ENCODE measurements around the gene STAC3. TPM values are rescaled to one million over a fixed set of nuclear protein-coding genes. Genes with fewer than 3 reads are reported as not detected.
A peak's percentile ranks its signal among the peaks of the same experiment; 100 is the strongest.

Gene STAC3
- total and polyA plus RNA-seq, 2 experiments from 2014 or later, result 0.48 to 3.0 TPM

DNA sequence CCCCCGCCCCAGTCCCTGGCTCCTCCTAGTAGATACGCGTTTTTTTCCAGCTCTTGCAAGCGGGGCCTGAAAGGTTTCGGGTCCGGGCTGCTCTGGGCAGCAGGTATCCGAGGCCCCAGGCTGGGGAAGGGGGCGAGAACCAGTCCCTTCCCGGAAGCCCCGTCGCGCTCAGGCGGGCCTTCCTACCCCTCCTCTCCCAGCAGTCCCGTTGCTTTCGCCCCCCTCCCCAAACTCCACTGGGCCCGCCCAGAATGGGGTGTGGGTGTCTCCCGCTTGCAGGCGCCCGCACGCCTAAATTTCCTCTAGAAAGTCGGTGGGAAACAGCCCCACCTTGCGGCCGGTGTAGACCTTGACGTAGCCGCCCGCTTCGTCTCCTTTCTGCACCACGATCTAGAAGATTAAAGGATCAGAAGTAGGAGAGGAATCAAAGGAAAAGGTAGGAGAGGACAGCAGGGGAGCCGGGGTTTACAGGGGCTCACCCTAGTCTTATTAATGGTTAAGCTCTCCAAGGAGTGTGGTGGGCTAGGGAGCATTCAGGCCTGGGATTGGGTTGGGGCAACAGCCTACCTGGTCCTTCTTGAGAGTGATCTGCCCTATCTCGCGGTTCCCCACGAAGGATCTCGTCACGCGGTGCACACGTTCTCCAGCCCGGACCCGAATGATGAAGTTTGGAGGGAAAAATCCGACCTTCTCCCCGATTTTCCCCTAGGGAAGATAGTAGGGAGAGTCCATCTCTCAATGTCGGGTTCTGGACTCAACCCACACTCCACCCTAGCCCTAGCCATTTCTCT, 7.3 kb downstream of the STAC3 start:
- Mint-ChIP-seq H3K27ac (no peak overlapping the region), H3K27me3 (ENCODE audit: insufficient read depth, low read depth, poor library complexity) (peaks cover 72% of the 10 kb centered on the region)
- peaks cover 42% of the 10 kb centered on the region for H3K4me1 ChIP-seq (ENCODE audit: insufficient read depth)

More for the DNA sequence above, 7.3 kb downstream of the STAC3 start:
- peaks cover 11% of the 10 kb centered on the region for H3F3A ChIP-seq (replicated peaks; ENCODE audit: low read depth)
- H3K4me3 ChIP-seq, result peak overlapping the region; percentile 85
- H3K27ac ChIP-seq (ENCODE audit: low read depth), result no peak overlapping the region
- H3K27me3 ChIP-seq (ENCODE audit: insufficient read depth), result peaks cover 54% of the 10 kb centered on the region
- H3K36me3 ChIP-seq (ENCODE audit: insufficient read depth), result no peaks in the 10 kb centered on the region
- Mint-ChIP-seq H3K4me1 (peaks cover 60% of the 10 kb centered on the region), H3K36me3 (ENCODE audit: low read depth) (no peaks in the 10 kb centered on the region; the same call in 2 of the 3 replicates), H3K4me3 (peak overlapping the region; percentile 79), H3K9me3 (no peaks in the 10 kb centered on the region)
- H4K20me1 ChIP-seq (replicated peaks; ENCODE audit: insufficient read depth), result no peaks in the 10 kb centered on the region; the same call in 1 of the 2 replicates
- peak; percentile 95 for DNase-seq (ENCODE audit: low spot score)
- H2AFZ ChIP-seq, result peak overlapping the region; percentile 14; the same call in 1 of the 2 replicates
- ATAC-seq, result peak; percentile 17
- no peaks in the 10 kb centered on the region for H3K9me2 ChIP-seq (ENCODE audit: insufficient read depth)
- H3K4me2 ChIP-seq, result peak overlapping the region; percentile 99
- TF ChIP-seq, protein P1, sequence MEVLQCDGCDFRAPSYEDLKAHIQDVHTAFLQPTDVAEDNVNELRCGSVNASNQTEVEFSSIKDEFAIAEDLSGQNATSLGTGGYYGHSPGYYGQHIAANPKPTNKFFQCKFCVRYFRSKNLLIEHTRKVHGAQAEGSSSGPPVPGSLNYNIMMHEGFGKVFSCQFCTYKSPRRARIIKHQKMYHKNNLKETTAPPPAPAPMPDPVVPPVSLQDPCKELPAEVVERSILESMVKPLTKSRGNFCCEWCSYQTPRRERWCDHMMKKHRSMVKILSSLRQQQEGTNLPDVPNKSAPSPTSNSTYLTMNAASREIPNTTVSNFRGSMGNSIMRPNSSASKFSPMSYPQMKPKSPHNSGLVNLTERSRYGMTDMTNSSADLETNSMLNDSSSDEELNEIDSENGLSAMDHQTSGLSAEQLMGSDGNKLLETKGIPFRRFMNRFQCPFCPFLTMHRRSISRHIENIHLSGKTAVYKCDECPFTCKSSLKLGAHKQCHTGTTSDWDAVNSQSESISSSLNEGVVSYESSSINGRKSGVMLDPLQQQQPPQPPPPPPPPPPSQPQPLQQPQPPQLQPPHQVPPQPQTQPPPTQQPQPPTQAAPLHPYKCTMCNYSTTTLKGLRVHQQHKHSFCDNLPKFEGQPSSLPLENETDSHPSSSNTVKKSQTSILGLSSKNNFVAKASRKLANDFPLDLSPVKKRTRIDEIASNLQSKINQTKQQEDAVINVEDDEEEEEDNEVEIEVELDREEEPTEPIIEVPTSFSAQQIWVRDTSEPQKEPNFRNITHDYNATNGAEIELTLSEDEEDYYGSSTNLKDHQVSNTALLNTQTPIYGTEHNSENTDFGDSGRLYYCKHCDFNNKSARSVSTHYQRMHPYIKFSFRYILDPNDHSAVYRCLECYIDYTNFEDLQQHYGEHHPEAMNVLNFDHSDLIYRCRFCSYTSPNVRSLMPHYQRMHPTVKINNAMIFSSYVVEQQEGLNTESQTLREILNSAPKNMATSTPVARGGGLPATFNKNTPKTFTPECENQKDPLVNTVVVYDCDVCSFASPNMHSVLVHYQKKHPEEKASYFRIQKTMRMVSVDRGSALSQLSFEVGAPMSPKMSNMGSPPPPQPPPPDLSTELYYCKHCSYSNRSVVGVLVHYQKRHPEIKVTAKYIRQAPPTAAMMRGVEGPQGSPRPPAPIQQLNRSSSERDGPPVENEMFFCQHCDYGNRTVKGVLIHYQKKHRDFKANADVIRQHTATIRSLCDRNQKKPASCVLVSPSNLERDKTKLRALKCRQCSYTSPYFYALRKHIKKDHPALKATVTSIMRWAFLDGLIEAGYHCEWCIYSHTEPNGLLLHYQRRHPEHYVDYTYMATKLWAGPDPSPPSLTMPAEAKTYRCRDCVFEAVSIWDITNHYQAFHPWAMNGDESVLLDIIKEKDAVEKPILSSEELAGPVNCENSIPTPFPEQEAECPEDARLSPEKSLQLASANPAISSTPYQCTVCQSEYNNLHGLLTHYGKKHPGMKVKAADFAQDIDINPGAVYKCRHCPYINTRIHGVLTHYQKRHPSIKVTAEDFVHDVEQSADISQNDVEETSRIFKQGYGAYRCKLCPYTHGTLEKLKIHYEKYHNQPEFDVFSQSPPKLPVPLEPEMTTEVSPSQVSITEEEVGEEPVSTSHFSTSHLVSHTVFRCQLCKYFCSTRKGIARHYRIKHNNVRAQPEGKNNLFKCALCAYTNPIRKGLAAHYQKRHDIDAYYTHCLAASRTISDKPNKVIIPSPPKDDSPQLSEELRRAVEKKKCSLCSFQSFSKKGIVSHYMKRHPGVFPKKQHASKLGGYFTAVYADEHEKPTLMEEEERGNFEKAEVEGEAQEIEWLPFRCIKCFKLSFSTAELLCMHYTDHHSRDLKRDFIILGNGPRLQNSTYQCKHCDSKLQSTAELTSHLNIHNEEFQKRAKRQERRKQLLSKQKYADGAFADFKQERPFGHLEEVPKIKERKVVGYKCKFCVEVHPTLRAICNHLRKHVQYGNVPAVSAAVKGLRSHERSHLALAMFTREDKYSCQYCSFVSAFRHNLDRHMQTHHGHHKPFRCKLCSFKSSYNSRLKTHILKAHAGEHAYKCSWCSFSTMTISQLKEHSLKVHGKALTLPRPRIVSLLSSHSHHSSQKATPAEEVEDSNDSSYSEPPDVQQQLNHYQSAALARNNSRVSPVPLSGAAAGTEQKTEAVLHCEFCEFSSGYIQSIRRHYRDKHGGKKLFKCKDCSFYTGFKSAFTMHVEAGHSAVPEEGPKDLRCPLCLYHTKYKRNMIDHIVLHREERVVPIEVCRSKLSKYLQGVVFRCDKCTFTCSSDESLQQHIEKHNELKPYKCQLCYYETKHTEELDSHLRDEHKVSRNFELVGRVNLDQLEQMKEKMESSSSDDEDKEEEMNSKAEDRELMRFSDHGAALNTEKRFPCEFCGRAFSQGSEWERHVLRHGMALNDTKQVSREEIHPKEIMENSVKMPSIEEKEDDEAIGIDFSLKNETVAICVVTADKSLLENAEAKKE (CRISPR knock-in tag; IDR thresholded peaks at IDR 0.05), result no peak
- TF ChIP-seq, protein P2, sequence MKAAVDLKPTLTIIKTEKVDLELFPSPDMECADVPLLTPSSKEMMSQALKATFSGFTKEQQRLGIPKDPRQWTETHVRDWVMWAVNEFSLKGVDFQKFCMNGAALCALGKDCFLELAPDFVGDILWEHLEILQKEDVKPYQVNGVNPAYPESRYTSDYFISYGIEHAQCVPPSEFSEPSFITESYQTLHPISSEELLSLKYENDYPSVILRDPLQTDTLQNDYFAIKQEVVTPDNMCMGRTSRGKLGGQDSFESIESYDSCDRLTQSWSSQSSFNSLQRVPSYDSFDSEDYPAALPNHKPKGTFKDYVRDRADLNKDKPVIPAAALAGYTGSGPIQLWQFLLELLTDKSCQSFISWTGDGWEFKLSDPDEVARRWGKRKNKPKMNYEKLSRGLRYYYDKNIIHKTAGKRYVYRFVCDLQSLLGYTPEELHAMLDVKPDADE (IDR thresholded peaks at IDR 0.05), result no peak
- TF ChIP-seq REST (IDR thresholded peaks at IDR 0.05; ENCODE audit: unreplicated experiment) (no peak), EZH2 (IDR thresholded peaks at IDR 0.05; ENCODE audit: low read depth, unreplicated experiment) (no peak), JUNB (IDR thresholded peaks at IDR 0.05; ENCODE audit: unreplicated experiment) (no peak), ZNF331 (CRISPR knock-in tag; IDR thresholded peaks at IDR 0.05; ENCODE audit: low read depth) (no peak), NANOG (IDR thresholded peaks at IDR 0.05; ENCODE audit: borderline replicate concordance) (no peak), CREB1 (CRISPR knock-in tag; IDR thresholded peaks at IDR 0.05; ENCODE audit: low read depth) (peak; percentile 77), ZNF114 (CRISPR knock-in tag; IDR thresholded peaks at IDR 0.05) (no peak), POLR2AphosphoS5 (IDR thresholded peaks at IDR 0.05; ENCODE audit: low read depth) (no peak), STAT1 (IDR thresholded peaks at IDR 0.05; ENCODE audit: unreplicated experiment) (no peak), EZH2phosphoT487 (IDR thresholded peaks at IDR 0.05; ENCODE audit: unreplicated experiment) (no peak)
- TF ChIP-seq, protein P3, sequence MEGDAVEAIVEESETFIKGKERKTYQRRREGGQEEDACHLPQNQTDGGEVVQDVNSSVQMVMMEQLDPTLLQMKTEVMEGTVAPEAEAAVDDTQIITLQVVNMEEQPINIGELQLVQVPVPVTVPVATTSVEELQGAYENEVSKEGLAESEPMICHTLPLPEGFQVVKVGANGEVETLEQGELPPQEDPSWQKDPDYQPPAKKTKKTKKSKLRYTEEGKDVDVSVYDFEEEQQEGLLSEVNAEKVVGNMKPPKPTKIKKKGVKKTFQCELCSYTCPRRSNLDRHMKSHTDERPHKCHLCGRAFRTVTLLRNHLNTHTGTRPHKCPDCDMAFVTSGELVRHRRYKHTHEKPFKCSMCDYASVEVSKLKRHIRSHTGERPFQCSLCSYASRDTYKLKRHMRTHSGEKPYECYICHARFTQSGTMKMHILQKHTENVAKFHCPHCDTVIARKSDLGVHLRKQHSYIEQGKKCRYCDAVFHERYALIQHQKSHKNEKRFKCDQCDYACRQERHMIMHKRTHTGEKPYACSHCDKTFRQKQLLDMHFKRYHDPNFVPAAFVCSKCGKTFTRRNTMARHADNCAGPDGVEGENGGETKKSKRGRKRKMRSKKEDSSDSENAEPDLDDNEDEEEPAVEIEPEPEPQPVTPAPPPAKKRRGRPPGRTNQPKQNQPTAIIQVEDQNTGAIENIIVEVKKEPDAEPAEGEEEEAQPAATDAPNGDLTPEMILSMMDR (conservative IDR thresholded peaks at IDR 0.05; ENCODE audit: low read depth in 2 of 2), result peak; percentile 88 to 90
- H3K79me2 ChIP-seq (replicated peaks; ENCODE audit: insufficient read depth), result no peaks in the 10 kb centered on the region

Data from GM23338 (cell line).